ENCODE results near the gene ALKBH4. TPM values are rescaled to one million over a fixed set of nuclear protein-coding genes. Genes with fewer than 3 reads are reported as not detected.
"Not testable (repeated sequence)": the region's sequence is repeated elsewhere in the genome, so short reads cannot be mapped to it uniquely, and the experiment has no call there.

Gene ALKBH4
- total and polyA plus RNA-seq, 2 of the 8 experiments (the other 6 are each of a cell fraction or from before 2014, with no cell fraction given), result 10.2 to 16.6 TPM

DNA sequence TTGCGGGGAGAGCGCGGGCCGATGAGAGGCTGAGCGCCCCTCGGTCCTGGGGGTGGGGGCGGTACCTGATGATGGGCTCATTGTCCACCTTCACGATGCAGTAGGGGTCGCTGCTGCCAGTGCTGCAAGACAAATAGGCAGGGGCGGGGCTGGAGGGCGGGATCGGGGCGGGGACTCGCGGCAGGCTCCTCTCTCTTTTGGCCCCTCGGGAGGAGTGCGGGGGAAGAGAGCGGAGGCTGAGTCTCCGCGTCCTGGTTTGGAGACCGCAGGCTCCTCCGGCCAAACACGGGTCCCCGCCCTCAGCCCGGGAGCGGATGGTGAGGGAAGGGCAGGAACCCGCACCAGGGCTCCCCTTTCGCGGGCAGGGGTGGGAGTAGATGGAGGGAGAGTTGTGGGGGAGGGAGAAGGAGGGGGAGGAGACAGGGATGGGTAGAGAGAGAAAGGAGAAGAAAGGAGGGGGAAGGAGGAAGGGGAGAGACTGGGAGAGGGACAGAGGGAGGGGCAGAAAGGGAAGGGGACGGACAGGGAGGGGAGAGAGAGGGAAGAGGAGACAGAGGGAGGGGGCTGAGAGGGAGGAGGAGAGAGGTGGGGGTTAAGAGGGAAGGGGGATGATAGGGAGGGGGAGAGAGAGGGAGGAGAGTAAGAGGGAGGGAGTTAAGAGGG, 47.3 kb upstream of the ALKBH4 start:
- H3K27me3 ChIP-seq (replicated peaks in 1 of 4; ENCODE audit: control insufficient read depth in 3 of 4, extremely low read depth in 1 of 4, insufficient read depth in 3 of 4, low read length in 3 of 4); H3K79me2 ChIP-seq (ENCODE audit: control insufficient read depth in 1 of 2, insufficient read depth in 2 of 2, low read length in 2 of 2); H3K4me1 ChIP-seq (replicated peaks in 1 of 4; ENCODE audit: control insufficient read depth in 3 of 4, insufficient read depth in 4 of 4, low read length in 3 of 4); H4K91ac ChIP-seq (replicated peaks; ENCODE audit: insufficient read length, low read length); H3K9me3 ChIP-seq (ENCODE audit: insufficient read depth in 2 of 2, low read depth in 1 of 2, low read length in 1 of 2); H2BK15ac ChIP-seq (ENCODE audit: low read length); DNase-seq (ENCODE audit: low read depth in 1 of 2, low spot score in 2 of 2); H3K9ac ChIP-seq (replicated peaks in 1 of 4; ENCODE audit: extremely low read depth in 1 of 4, low read depth in 3 of 4, low read length in 3 of 4); H3K56ac ChIP-seq (replicated peaks; ENCODE audit: insufficient read length, low read depth, low read length); H4K5ac ChIP-seq (ENCODE audit: insufficient read length, low read depth, low read length); H2BK20ac ChIP-seq (ENCODE audit: low read length); H3K23ac ChIP-seq (ENCODE audit: insufficient read length); H2AK5ac ChIP-seq (ENCODE audit: low read depth, low read length); H3K23me2 ChIP-seq (ENCODE audit: low read depth, low read length); H2AFZ ChIP-seq (ENCODE audit: low read length); H4K20me1 ChIP-seq (replicated peaks in 1 of 2; ENCODE audit: control insufficient read depth in 1 of 2, insufficient read depth in 2 of 2, low read length in 2 of 2); CTCF ChIA-PET (ENCODE audit: partially characterized antibody); H2BK12ac ChIP-seq (ENCODE audit: low read depth, low read length); H2BK5ac ChIP-seq (ENCODE audit: low read depth, low read length); H3K4me2 ChIP-seq (ENCODE audit: insufficient read depth in 1 of 2, low read depth in 2 of 2, low read length in 2 of 2); H3K18ac ChIP-seq (ENCODE audit: extremely low read depth, low read length); H3K27ac ChIP-seq (ENCODE audit: low read depth, low read length); H3K4ac ChIP-seq (replicated peaks; ENCODE audit: insufficient read length, low read depth, low read length); H2BK120ac ChIP-seq (replicated peaks; ENCODE audit: low read depth, low read length); POLR2A ChIA-PET (ENCODE audit: partially characterized antibody); H3K79me1 ChIP-seq (ENCODE audit: low read depth, low read length); H4K8ac ChIP-seq (ENCODE audit: extremely low read depth, insufficient read depth, low read length); H3K14ac ChIP-seq (ENCODE audit: insufficient read length); H3K36me3 ChIP-seq (ENCODE audit: control insufficient read depth in 2 of 4, insufficient read depth in 4 of 4, low read length in 3 of 4); FAIRE-seq: not testable (repeated sequence)
- peak overlapping the region in 1 of 4 experiments; percentile 49; a peak in 1 of 8 replicates for H3K4me3 ChIP-seq (ENCODE audit: extremely low read depth in 1 of 4, insufficient read depth in 2 of 4, low read depth in 3 of 4, low read length in 4 of 4)
- no CpG with 5 or more reads among the region's 30 CpGs for WGBS, 2 experiments (ENCODE audit: extremely low coverage in 1 of 2, insufficient coverage in 1 of 2, insufficient read length in 1 of 2, insufficient replicate concordance in 2 of 2, low coverage in 1 of 2, low lambda C conversion rate in 2 of 2, missing lambda C conversion rate in 1 of 2)

GRCh38 chr7:102510575-102510974, 45.9 kb upstream of the ALKBH4 start:
- H3K27me3 ChIP-seq (replicated peaks in 1 of 4; ENCODE audit: control insufficient read depth in 3 of 4, extremely low read depth in 1 of 4, insufficient read depth in 3 of 4, low read length in 3 of 4); H2AFZ ChIP-seq (ENCODE audit: low read length); H3K23me2 ChIP-seq (ENCODE audit: low read depth, low read length); H4K8ac ChIP-seq (ENCODE audit: extremely low read depth, insufficient read depth, low read length); H2BK5ac ChIP-seq (ENCODE audit: low read depth, low read length); H3K56ac ChIP-seq (replicated peaks; ENCODE audit: insufficient read length, low read depth, low read length); H3K27ac ChIP-seq (ENCODE audit: low read depth, low read length); H2BK120ac ChIP-seq (replicated peaks; ENCODE audit: low read depth, low read length); H3K79me2 ChIP-seq (ENCODE audit: control insufficient read depth in 1 of 2, insufficient read depth in 2 of 2, low read length in 2 of 2); H3K4me3 ChIP-seq (ENCODE audit: extremely low read depth in 1 of 4, insufficient read depth in 2 of 4, low read depth in 3 of 4, low read length in 4 of 4); H4K20me1 ChIP-seq (replicated peaks in 1 of 2; ENCODE audit: control insufficient read depth in 1 of 2, insufficient read depth in 2 of 2, low read length in 2 of 2); H2AK5ac ChIP-seq (ENCODE audit: low read depth, low read length); H4K5ac ChIP-seq (ENCODE audit: insufficient read length, low read depth, low read length); H3K4me2 ChIP-seq (ENCODE audit: insufficient read depth in 1 of 2, low read depth in 2 of 2, low read length in 2 of 2); H3K18ac ChIP-seq (ENCODE audit: extremely low read depth, low read length); H2BK20ac ChIP-seq (ENCODE audit: low read length); H2BK15ac ChIP-seq (ENCODE audit: low read length); H3K4ac ChIP-seq (replicated peaks; ENCODE audit: insufficient read length, low read depth, low read length); H3K14ac ChIP-seq (ENCODE audit: insufficient read length); H3K23ac ChIP-seq (ENCODE audit: insufficient read length); H2BK12ac ChIP-seq (ENCODE audit: low read depth, low read length); FAIRE-seq; H3K36me3 ChIP-seq (ENCODE audit: control insufficient read depth in 2 of 4, insufficient read depth in 4 of 4, low read length in 3 of 4); H3K9me3 ChIP-seq (ENCODE audit: insufficient read depth in 2 of 2, low read depth in 1 of 2, low read length in 1 of 2); H3K79me1 ChIP-seq (ENCODE audit: low read depth, low read length); POLR2A ChIA-PET (ENCODE audit: partially characterized antibody); H3K9ac ChIP-seq (replicated peaks in 1 of 4; ENCODE audit: extremely low read depth in 1 of 4, low read depth in 3 of 4, low read length in 3 of 4); H4K91ac ChIP-seq (replicated peaks; ENCODE audit: insufficient read length, low read length); H3K4me1 ChIP-seq (replicated peaks in 1 of 4; ENCODE audit: control insufficient read depth in 3 of 4, insufficient read depth in 4 of 4, low read length in 3 of 4); CTCF ChIA-PET (ENCODE audit: partially characterized antibody): not testable (repeated sequence)
- DNase-seq (ENCODE audit: low read depth in 1 of 2, low spot score in 2 of 2), result peak in 1 of 2 experiments; percentile 23
- WGBS, 2 experiments (ENCODE audit: extremely low coverage in 1 of 2, insufficient coverage in 1 of 2, insufficient read length in 1 of 2, insufficient replicate concordance in 2 of 2, low coverage in 1 of 2, low lambda C conversion rate in 2 of 2, missing lambda C conversion rate in 1 of 2), result 81% methylated on average over 4 of the region's 8 CpGs; no CpG with 5 or more reads in 1 of the 2 experiments
